ENCODE measurements around the gene SF1. TPM values are rescaled to one million over a fixed set of nuclear protein-coding genes. Genes with fewer than 3 reads are reported as not detected.

The SF1 gene
- total RNA-seq, 1 donor from 2014 or later = 140 TPM

GRCh38 chr11:64720167-64720566 is 58.2 kb downstream of the SF1 start:
- DNase-seq (ENCODE audit: low spot score) = no peak
- peaks cover 35% of the 10 kb centered on the region for H3K27me3 Mint-ChIP-seq (ENCODE audit: insufficient read depth, low read depth)
- H3K4me1 Mint-ChIP-seq = peaks cover 40% of the 10 kb centered on the region
- Histone ChIP-seq H3K9ac (no peak overlapping the region), H4K20me1 (ENCODE audit: low read depth) (peaks cover 8% of the 10 kb centered on the region), H2AFZ (replicated peaks) (no peak overlapping the region), H3F3A (ENCODE audit: low read depth) (no peaks in the 10 kb centered on the region), H3K27ac (no peak overlapping the region), H3K4me2 (no peak overlapping the region), H3K4me3 (no peak overlapping the region), H3K27me3 (peaks cover 80% of the 10 kb centered on the region), H3K9me3 (ENCODE audit: low read depth) (no peaks in the 10 kb centered on the region), H3K4me1 (peaks cover 1% of the 10 kb centered on the region), H3K36me3 (no peaks in the 10 kb centered on the region), H3K79me2 (ENCODE audit: low read depth) (no peaks in the 10 kb centered on the region)
- no peaks in the 10 kb centered on the region for H3K36me3 Mint-ChIP-seq
- H3K9me3 Mint-ChIP-seq = no peaks in the 10 kb centered on the region
- H3K27ac Mint-ChIP-seq = no peak overlapping the region
- H3K4me3 Mint-ChIP-seq = peak overlapping the region; percentile 35
- TF ChIP-seq EZH2 (IDR thresholded peaks at IDR 0.05) (no peak), EZH2phosphoT487 (IDR thresholded peaks at IDR 0.05) (no peak)
- TF ChIP-seq, protein P1, sequence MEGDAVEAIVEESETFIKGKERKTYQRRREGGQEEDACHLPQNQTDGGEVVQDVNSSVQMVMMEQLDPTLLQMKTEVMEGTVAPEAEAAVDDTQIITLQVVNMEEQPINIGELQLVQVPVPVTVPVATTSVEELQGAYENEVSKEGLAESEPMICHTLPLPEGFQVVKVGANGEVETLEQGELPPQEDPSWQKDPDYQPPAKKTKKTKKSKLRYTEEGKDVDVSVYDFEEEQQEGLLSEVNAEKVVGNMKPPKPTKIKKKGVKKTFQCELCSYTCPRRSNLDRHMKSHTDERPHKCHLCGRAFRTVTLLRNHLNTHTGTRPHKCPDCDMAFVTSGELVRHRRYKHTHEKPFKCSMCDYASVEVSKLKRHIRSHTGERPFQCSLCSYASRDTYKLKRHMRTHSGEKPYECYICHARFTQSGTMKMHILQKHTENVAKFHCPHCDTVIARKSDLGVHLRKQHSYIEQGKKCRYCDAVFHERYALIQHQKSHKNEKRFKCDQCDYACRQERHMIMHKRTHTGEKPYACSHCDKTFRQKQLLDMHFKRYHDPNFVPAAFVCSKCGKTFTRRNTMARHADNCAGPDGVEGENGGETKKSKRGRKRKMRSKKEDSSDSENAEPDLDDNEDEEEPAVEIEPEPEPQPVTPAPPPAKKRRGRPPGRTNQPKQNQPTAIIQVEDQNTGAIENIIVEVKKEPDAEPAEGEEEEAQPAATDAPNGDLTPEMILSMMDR (IDR thresholded peaks at IDR 0.05) = no peak

- no peak for DNase-seq (ENCODE audit: low spot score)
- Histone ChIP-seq H3K36me3 (no peaks in the 10 kb centered on the region), H3K9me3 (ENCODE audit: low read depth) (no peaks in the 10 kb centered on the region), H3K9ac (no peak overlapping the region), H3K4me2 (no peak overlapping the region), H3K79me2 (ENCODE audit: low read depth) (no peaks in the 10 kb centered on the region), H4K20me1 (ENCODE audit: low read depth) (peaks cover 16% of the 10 kb centered on the region), H3K4me3 (no peak overlapping the region), H3K27ac (no peak overlapping the region), H3F3A (ENCODE audit: low read depth) (peaks cover 7% of the 10 kb centered on the region), H2AFZ (replicated peaks) (no peak overlapping the region), H3K4me1 (no peaks in the 10 kb centered on the region), H3K27me3 (peaks cover 88% of the 10 kb centered on the region)
- no peak overlapping the region for H3K4me3 Mint-ChIP-seq
- H3K27ac Mint-ChIP-seq = no peak overlapping the region
- no peaks in the 10 kb centered on the region for H3K36me3 Mint-ChIP-seq
- H3K27me3 Mint-ChIP-seq (ENCODE audit: insufficient read depth, low read depth) = peaks cover 41% of the 10 kb centered on the region
- TF ChIP-seq, protein P1 (IDR thresholded peaks at IDR 0.05) = no peak
- TF ChIP-seq EZH2 (IDR thresholded peaks at IDR 0.05) (no peak), EZH2phosphoT487 (IDR thresholded peaks at IDR 0.05) (no peak)
- no peaks in the 10 kb centered on the region for H3K9me3 Mint-ChIP-seq
- H3K4me1 Mint-ChIP-seq = peaks cover 39% of the 10 kb centered on the region
Observed at GRCh38 chr11:64719406-64719805, 58.9 kb downstream of the SF1 start.

DNA sequence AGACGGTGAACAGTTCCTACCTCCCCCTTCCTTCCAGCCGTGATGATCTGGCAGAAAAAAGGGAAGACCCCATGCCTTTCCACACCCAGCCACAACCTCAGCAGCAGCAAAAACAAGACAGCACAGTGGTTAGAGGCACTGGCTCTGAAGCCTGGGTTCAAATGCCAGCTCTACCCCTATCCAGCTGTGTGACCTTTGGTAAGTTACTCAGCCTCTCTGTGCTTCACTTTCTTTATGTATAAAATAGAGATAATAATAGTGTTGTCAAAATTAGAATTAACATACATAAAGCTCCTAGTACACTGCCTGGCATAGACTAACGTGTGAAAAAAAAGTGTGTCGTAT is 59.6 kb downstream of the SF1 start:
- H3K4me3 Mint-ChIP-seq = no peak overlapping the region
- no peak overlapping the region for H3K27ac Mint-ChIP-seq
- no peak overlapping the region for H3K4me3 ChIP-seq
- H3K4me1 ChIP-seq = no peaks in the 10 kb centered on the region
- H3K9me3 ChIP-seq (ENCODE audit: low read depth) = no peaks in the 10 kb centered on the region
- H3K9me3 Mint-ChIP-seq = no peaks in the 10 kb centered on the region
- H3K27ac ChIP-seq = no peak overlapping the region
- H3K9ac ChIP-seq = no peak overlapping the region
- TF ChIP-seq EZH2phosphoT487 (IDR thresholded peaks at IDR 0.05) = no peak
- TF ChIP-seq, protein P1 (IDR thresholded peaks at IDR 0.05) = no peak
- no peak for TF ChIP-seq EZH2 (IDR thresholded peaks at IDR 0.05)
- no peak overlapping the region for H2AFZ ChIP-seq (replicated peaks)
- peaks cover 94% of the 10 kb centered on the region for H3K27me3 ChIP-seq
- H3K4me1 Mint-ChIP-seq = peaks cover 40% of the 10 kb centered on the region
- peaks cover 14% of the 10 kb centered on the region for H3F3A ChIP-seq (ENCODE audit: low read depth)
- H3K36me3 ChIP-seq = no peaks in the 10 kb centered on the region
- no peak overlapping the region for H3K4me2 ChIP-seq
- DNase-seq (ENCODE audit: low spot score) = no peak
- H4K20me1 ChIP-seq (ENCODE audit: low read depth) = peaks cover 22% of the 10 kb centered on the region
- H3K36me3 Mint-ChIP-seq = no peaks in the 10 kb centered on the region
- H3K79me2 ChIP-seq (ENCODE audit: low read depth) = no peaks in the 10 kb centered on the region
- peaks cover 43% of the 10 kb centered on the region for H3K27me3 Mint-ChIP-seq (ENCODE audit: insufficient read depth, low read depth)

Measured in neural progenitor cell (in vitro differentiated cells).